ENCODE data around the gene PIGN. TPM values are rescaled to one million over a fixed set of nuclear protein-coding genes. Genes with fewer than 3 reads are reported as not detected.
"Not testable (repeated sequence)": the region's sequence is repeated elsewhere in the genome, so short reads cannot be mapped to it uniquely, and the experiment has no call there.

Gene PIGN
- total and polyA plus RNA-seq, 2 donors (not counting 3 experiments of a cell fraction or from before 2014, with no cell fraction given): 13.7 to 26.1 TPM

DNA sequence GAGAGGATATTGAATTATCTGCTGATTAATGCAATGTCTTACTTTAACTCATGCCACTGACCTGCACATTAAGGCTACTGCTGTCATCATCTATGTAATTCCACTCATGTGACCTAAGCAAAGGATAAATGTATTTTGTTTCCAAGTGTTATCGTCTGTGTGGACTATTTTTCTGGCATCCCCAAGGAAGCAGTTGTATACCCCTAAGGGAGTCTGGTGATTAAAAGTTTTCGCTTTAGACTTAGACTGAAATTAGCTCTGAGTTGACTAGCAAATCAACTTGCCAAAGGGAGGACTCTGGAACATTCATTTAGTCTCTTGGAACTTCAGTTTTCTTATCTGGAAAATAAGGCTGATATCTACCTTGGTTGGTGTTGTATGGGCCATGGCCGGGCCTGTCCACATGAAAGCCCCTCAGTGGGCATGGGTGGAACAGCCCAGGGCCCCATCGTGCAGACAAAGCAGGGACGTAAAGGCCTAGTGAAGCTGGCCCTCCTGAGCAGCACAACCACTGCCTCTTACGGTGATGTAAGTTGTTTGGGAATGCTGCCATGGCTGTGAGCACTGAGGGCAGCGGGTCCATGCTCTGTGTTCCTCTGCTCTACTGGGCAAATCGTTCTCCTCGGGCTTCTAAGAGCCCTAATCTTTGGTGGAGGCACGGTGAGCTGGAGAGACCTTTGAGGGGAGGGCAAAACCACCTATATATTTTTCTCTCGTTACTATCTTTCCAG is 149.7 kb downstream of the PIGN start:
- no peaks in the 10 kb centered on the region for H3K36me3 ChIP-seq (ENCODE audit: control insufficient read depth in 2 of 2, extremely low read depth in 1 of 2, insufficient read depth in 2 of 2, low read length in 2 of 2)
- intact Hi-C loops (cut with micrococcal nuclease): no loop called here
- H3K4me1 ChIP-seq (ENCODE audit: control insufficient read depth, extremely low read depth, insufficient read depth, low read length): peaks cover 5% of the 10 kb centered on the region
- H3K9me3 ChIP-seq (replicated peaks; ENCODE audit: control insufficient read depth, insufficient read depth, low read length): no peaks in the 10 kb centered on the region
- dilution Hi-C loops (cut with MboI; ENCODE audit: extremely low pct_ligation_motif_present, low sequenced_read_pairs): no loop called here
- ChIA-PET CTCF (interaction anchor here (0.8 kb wide), 1 partner anchor 38 kb away, joined by 3 read pairs; no protein-coding TSS in a partner anchor), POLR2A (no interaction called here)
- no peaks in the 10 kb centered on the region for H3K79me2 ChIP-seq (ENCODE audit: control insufficient read depth, insufficient read depth, low read length)
- no peak overlapping the region for H2AFZ ChIP-seq (ENCODE audit: low read depth, low read length)
- H3K9me1 ChIP-seq (replicated peaks; ENCODE audit: control insufficient read depth, extremely low read depth, insufficient read depth, low read length): no peaks in the 10 kb centered on the region
- H3K9ac ChIP-seq (replicated peaks; ENCODE audit: extremely low read depth, insufficient read depth, low read length): no peak overlapping the region
- DNase-seq (ENCODE audit: low read depth, low spot score) (no peak), FAIRE-seq (no peak)
- no TSS peak for BruUV-seq (replicated peaks)
- H4K20me1 ChIP-seq (replicated peaks; ENCODE audit: control insufficient read depth, extremely low read depth, insufficient read depth, low read length): no peaks in the 10 kb centered on the region
- H3K4me3 ChIP-seq (replicated peaks in 1 of 3; ENCODE audit: insufficient read depth in 1 of 3, low read depth in 1 of 3, low read length in 3 of 3): no peak overlapping the region
- no peak for TF ChIP-seq POLR2A (IDR thresholded peaks at IDR 0.05; ENCODE audit: low read depth, low read length)
- TF ChIP-seq, protein P1, sequence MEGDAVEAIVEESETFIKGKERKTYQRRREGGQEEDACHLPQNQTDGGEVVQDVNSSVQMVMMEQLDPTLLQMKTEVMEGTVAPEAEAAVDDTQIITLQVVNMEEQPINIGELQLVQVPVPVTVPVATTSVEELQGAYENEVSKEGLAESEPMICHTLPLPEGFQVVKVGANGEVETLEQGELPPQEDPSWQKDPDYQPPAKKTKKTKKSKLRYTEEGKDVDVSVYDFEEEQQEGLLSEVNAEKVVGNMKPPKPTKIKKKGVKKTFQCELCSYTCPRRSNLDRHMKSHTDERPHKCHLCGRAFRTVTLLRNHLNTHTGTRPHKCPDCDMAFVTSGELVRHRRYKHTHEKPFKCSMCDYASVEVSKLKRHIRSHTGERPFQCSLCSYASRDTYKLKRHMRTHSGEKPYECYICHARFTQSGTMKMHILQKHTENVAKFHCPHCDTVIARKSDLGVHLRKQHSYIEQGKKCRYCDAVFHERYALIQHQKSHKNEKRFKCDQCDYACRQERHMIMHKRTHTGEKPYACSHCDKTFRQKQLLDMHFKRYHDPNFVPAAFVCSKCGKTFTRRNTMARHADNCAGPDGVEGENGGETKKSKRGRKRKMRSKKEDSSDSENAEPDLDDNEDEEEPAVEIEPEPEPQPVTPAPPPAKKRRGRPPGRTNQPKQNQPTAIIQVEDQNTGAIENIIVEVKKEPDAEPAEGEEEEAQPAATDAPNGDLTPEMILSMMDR (IDR thresholded peaks at IDR 0.05; ENCODE audit: extremely low read depth in 1 of 2, insufficient read depth in 1 of 2, low read depth in 1 of 2, low read length in 2 of 2): no peak
- TF ChIP-seq, protein P2, sequence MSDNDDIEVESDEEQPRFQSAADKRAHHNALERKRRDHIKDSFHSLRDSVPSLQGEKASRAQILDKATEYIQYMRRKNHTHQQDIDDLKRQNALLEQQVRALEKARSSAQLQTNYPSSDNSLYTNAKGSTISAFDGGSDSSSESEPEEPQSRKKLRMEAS (IDR thresholded peaks at IDR 0.05; ENCODE audit: insufficient read depth, insufficient read length): no peak
- TF ChIP-seq POLR2AphosphoS5 (IDR thresholded peaks at IDR 0.05; ENCODE audit: insufficient read depth, low read depth, low read length): no peak
- TF ChIP-seq EZH2 (IDR thresholded peaks at IDR 0.05; ENCODE audit: borderline replicate concordance, low read depth, low read length, severe bottlenecking): no peak
- H3K27ac ChIP-seq (ENCODE audit: insufficient read depth, low read depth, low read length): no peak overlapping the region
- no peaks in the 10 kb centered on the region for H3K27me3 ChIP-seq (ENCODE audit: control insufficient read depth in 2 of 2, insufficient read depth in 2 of 2, low read length in 2 of 2)
- no peak overlapping the region for H3K4me2 ChIP-seq (ENCODE audit: insufficient read depth, low read length)

DNA sequence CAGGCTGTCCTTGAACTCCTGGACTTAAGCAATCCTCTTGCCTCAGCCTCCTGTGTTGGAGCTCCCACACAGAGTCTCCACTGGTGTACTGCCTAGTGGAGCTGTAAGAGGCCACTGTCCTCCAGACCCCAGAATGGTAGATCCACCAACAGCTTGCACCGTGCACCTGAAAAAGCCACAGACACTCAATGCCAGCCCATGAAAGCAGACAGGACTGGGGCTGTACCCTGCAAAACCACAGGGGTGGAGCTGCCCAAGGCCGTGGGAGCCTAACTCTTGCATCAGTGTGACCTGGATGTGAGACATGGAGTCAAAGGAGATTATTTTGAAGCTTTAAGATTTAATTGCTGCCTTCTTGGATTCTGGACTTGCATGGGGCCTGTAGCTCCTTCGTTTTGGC is 152.6 kb downstream of the PIGN start:
- H2AFZ ChIP-seq (ENCODE audit: low read depth, low read length); H3K27ac ChIP-seq (ENCODE audit: insufficient read depth, low read depth, low read length); H3K9ac ChIP-seq (replicated peaks; ENCODE audit: extremely low read depth, insufficient read depth, low read length); H3K9me3 ChIP-seq (replicated peaks; ENCODE audit: control insufficient read depth, insufficient read depth, low read length); intact Hi-C loops (cut with micrococcal nuclease); FAIRE-seq; H4K20me1 ChIP-seq (replicated peaks; ENCODE audit: control insufficient read depth, extremely low read depth, insufficient read depth, low read length); H3K4me1 ChIP-seq (ENCODE audit: control insufficient read depth, extremely low read depth, insufficient read depth, low read length); H3K4me3 ChIP-seq (replicated peaks in 1 of 3; ENCODE audit: insufficient read depth in 1 of 3, low read depth in 1 of 3, low read length in 3 of 3); H3K9me1 ChIP-seq (replicated peaks; ENCODE audit: control insufficient read depth, extremely low read depth, insufficient read depth, low read length); H3K27me3 ChIP-seq (ENCODE audit: control insufficient read depth in 2 of 2, insufficient read depth in 2 of 2, low read length in 2 of 2); H3K36me3 ChIP-seq (ENCODE audit: control insufficient read depth in 2 of 2, extremely low read depth in 1 of 2, insufficient read depth in 2 of 2, low read length in 2 of 2); DNase-seq (ENCODE audit: low read depth, low spot score); H3K79me2 ChIP-seq (ENCODE audit: control insufficient read depth, insufficient read depth, low read length); H3K4me2 ChIP-seq (ENCODE audit: insufficient read depth, low read length); BruUV-seq (replicated peaks); dilution Hi-C loops (cut with MboI; ENCODE audit: extremely low pct_ligation_motif_present, low sequenced_read_pairs): not testable (repeated sequence)
- POLR2A ChIA-PET: interaction anchor here (0.6 kb wide), 1 partner anchor 138 kb away, joined by 9 read pairs; no protein-coding TSS in a partner anchor
- CTCF ChIA-PET: interaction anchor here (1.6 kb wide), 1 partner anchor 11 kb away, joined by 6 read pairs; no protein-coding TSS in a partner anchor

All from endothelial cell of umbilical vein (primary cell).